ENCODE data around the gene COL26A1.

COL26A1 gene

DNA sequence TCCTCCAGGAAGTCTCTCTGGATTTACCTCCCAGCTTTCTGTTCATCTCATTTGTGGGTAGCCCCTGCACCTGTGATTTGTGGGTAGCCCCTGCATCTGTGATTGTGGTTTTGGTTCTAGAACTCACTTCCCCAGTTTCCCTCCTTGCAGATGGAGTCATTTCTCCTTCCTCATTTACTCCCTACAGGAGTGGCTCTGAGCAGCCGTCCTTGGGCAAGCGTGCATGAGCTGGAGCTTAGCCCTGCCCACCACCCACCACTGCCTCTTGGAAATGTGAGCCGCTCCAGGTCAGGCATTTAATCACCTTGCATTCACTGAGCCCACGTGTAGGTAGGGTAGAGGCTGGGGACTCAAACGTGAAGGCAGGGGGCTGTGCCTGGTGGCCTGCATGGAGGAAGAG, 8.2 kb downstream of the COL26A1 start:
- no peak for DNase-seq

DNA sequence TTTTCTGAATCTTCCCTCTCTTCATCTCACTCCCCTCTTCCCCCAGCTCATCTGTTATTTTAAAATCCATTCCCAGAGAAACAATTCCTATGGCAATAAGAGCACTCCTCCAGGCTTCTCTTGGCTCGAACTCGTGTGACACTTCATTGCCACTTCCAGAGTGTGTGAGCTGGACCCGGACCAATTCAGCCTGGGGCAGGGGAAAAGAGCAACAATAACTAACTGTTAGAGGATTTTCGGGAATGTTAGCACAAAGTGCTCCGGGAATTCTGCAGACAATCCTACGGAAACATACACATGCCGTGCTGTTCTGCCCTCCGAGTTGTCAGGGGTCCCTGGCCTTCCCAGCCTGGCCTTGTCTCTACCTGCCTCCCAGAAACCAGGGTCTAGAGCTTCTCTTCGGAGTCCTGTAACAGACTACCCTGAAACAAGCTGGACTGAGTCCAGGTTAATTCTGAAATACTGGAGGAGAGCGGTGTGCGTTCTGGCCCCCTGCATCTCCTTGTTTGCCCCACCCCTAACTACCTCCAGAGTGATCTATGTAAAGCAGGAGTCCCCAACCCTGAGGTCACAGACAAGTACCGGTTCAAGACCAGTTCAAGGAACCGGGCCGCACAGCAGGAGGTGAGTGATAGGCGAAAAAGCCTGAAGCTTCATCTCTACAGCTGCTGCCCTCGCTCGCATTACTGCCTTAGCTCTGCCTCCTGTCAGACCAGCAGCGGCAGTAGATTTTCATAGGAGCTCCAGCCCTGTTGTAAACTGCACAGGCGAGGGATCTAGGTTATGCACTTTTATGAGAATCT, 11.3 kb downstream of the COL26A1 start:
- peak in 3 of 51 donors; percentile 5 to 13 (median 6) for DNase-seq

DNA sequence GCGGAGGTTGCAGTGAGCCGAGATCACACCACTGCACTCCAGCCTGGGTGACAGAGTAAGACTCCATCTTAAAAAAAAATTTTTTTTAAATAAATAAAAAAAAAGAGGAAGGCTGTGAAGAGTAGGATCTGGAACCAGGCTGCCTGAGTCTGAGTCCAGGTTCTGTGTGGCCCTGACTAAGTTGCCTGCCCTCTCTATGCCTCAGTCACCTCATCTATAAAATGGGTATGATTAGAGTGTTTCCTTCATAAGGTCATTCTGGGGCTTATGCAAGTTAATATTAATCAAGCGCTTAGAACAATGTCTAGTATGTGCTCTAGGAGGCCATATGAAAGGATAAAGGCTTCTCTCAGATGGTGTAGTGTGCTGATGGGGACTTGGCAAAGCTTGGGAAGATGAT, 12.3 kb downstream of the COL26A1 start:
- DNase-seq, result no peak

DNA sequence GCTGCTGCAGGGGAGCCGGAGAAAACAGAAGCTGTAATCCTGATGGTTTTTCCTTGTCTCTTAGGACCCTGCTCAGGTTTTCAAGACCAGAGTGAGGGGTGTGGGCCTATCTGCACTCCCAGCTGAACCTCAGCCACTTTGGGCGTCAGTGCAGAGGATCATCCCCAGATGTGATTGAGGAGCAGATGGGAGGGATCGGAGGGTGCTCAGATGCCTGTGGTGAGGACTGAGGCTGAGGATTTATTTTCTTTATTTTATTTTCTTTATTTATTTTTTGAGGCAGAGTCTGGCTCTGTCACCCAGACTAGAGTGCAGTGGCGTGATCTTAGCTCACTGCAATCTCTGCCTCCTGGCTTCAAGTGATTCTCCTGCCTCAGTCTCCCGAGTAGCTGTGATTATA, 13.9 kb downstream of the COL26A1 start:
- DNase-seq, result no peak

DNA sequence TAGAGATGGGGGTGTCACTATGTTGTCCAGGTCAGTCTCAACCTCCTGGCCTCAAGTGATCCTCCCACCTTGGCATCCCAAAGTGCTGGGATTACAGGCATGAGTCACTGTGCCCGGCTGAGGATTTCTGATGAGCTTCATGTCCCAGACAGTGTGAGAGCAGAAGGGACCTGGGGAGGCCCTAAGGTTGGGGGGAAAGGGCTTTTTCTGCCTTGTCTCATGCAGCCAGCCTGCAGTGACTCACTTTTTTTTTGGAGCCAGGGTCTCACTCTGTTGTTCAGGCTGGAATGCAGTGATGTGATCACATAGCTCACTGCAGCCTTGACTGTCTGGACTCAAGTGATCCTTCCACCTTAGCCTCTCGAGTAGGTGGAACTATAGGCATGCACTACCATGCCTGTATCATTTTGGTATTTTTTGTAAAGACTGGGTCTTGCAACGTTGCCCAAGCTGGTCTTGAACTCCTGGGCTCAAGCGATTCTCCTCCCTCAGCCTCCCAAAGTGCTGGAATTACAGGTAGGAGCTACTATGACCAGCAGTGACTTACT, 14.6 kb downstream of the COL26A1 start:
- no peak for DNase-seq

DNA sequence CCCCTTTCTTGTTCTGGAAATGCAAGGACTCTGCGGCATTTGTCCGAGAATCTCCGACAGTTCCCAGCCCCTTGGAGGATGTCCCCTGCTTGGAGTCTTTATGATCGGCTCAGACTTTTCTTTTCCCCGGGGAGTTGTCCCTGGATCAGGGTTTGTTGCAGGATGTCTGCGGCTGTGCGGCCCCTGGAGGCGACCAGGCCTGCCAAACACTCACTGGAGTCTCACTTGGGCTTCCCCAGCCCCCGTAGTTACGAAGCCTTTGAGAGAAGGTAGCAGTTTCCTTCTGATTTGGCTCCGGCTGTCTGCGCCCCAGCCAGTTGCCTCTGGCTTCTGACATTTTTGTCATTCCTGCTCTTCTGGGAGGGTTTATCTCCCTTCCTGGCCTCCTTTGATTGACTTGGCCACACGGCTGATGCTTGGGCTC, 16.1 kb downstream of the COL26A1 start:
- DNase-seq, result no peak

DNA sequence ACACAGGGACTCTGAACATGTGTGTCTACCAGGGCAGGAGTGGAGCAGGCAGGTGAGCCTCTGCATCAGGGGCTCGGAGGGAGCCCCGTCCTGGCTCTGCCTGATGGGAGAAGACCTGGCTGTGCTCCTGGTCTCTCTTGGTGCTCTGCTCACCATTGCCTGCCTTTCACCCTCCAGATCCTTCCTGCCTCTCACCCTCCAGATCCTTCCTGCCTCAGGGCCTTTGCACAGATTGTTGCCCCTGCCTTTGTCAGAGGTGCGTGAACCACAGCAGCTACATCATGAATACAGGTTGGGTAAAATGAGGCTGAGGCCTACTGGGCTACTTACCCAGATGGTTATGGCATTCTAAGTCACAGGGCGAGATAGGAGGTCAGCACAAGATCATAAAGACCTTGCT, 16.6 kb downstream of the COL26A1 start:
- no peak for DNase-seq

DNA sequence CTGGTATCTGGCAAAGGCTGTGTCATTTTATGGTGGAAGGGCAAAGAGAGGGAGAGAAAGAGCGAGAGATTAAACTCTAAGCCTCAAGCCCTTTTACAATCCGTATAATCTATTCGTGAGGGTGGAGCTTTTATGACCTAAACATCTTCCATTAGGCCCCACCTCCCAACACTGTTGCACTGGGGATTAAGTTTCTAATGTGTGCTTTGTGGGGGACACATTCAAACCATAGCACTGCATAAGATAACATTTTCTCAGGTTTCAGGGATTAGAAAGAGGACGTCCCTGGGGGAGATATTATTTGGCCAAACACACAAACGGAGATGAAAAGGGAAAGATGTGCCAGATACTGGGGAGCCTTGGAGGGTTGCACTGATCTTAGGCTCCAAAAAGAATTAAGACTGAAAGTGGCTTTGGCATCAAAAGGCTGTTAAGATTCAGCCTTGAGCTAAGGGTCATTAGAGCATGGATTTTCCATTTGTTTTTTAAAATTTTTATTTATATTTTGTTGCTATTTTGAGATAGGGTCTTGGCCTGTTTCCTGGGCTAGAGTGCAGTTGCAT, 19.0 kb downstream of the COL26A1 start:
- DNase-seq, result no peak

DNA sequence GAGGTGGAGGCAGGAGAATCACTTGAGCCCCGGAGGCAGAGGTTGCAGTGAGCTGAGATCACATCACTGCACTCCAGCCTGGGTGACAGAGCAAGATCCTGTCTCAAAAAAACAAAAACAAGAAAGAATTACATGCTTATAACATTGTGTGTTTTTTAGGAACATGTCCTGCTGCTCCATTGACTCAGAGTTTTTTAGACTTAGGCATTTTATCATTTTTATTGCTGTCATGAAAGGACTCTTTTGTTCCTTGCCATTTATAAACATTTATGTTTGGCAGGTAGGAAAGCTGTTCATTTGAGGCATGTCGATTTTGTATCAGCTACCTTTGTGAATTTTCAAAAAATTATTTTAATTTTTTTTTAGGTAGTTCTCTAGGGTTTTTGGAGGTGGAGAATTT, 20.3 kb downstream of the COL26A1 start:
- no peak for DNase-seq

DNA sequence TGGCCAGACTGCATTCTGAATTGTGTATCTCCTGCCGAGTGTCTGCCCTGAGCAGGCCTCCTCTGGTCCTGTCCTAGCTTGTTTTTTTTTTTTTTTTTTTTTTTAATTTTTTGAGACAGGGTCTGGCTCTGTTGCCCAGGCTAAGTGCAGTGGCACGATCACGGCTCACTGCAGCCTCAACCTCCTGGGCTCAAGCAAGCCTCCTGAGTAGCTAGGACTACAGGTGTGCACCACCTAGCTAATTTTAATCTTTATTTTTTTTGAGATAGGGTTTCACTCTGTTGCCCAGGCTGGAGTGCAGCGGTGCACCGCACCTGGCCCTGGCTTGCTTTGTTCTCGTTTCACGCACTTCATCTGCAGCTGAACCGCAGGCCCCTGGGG, 23.5 kb downstream of the COL26A1 start:
- DNase-seq, result no peak

DNA sequence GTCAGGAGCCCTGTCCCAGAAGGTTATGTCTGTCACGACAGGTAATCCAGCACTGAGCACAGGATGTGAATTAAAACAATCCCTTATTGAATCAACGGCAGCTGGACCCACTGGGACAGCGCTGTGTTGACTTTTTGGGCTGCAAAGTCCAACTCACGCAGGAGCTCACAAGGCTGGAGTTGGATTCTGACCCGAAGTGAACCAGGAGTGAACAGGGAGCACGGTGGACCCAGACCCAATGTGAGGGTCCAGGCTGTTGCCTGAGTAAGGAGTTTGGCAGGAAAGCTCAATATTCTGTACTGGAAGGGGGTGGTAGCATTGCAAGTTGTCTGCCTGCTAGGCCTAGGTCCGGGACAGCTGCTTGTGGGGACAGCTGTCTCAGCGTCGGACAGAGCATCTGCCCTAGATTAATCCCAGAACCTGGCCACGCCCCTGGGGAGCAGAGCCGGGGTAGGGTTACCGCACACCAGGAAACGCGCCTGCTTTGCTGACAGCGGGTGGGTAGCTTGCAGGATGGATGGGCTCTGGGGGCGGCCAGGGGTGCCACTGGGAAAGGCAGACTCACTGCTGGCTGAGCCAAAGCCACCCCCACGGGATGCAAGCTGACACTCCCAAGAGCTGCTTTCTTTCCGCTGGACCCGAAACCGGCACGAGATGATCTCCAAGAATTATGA, 24.0 kb downstream of the COL26A1 start:
- no peak for DNase-seq

DNA sequence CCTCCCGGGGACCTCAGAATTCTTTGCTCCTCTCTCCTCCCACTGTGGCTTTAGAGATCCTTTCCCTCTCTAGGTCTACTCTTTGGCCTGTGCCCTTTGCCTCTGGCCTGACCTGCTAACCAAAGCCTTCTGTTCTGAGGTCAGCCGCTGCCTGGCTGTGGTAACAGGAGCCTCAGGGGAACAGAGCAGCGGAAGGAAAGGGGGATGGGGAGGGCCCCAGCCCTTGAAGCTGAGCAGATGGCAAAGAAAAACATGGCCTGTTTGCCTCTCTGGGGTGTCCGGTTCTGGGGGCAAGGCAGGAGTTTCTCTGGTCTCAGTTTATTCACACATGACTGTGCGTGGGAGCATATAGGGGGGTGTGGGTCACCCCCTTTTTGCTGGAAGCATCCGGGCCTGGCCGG, 28.2 kb downstream of the COL26A1 start:
- DNase-seq, result no peak

DNA sequence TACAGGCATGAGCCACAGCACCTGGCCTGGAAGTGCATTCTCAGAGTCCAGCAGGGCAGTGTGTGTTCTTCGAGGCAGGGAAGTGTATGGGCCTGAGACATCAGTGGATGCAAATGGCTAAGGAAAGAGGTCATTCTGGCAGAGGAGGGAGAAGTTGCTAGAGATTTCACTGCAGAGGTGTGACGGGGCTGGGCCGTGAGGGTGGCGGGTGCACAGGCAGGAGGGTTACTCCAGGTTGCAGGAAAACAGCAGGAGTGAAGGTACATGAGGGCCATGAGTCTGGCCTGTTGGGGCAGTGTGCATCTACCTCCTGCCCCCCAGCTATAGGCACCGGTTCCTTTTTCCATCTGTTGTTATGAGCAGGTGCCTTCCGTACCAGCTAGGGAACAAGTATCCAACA, 29.3 kb downstream of the COL26A1 start:
- DNase-seq, result no peak

DNA sequence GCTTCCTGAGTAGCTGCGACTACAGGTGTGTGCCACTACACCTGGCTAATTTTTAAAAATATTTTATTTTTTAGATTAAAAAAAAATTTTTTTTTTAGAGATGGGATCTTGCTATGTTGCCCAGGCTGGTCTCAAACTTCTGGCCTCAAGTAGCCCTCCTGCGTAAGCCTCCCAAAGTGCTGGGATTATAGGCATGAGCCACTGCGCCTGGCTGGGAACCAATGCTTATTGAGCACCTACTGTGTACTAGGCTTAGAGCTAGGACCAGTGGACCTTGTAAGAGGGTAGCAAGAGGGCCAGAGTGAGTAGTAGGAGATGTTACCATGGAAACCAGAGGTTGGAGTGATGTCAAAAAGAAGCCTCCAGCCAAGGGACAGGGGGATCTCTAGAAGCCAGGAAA, 31.2 kb downstream of the COL26A1 start:
- no peak for DNase-seq

DNA sequence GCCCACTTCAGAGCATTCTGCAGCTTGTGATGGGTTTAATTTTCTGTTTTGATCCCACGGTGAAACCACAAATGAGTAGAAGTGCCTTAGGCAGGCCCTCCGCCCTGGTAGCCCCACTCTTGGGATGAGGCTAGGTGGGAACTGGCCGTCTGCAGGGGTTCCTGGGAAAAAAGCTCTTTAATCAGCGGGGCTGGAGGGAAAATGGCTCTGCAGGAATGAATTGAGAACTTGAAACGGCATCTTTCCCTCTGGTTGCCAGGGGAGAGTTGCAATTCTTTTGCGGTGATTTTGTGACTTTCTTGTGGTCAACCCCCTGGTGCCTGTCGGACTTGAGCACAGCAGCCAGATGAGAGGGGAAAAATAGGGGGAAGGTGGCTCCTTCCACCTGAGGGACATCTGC, 32.7 kb downstream of the COL26A1 start:
- DNase-seq, result no peak

DNA sequence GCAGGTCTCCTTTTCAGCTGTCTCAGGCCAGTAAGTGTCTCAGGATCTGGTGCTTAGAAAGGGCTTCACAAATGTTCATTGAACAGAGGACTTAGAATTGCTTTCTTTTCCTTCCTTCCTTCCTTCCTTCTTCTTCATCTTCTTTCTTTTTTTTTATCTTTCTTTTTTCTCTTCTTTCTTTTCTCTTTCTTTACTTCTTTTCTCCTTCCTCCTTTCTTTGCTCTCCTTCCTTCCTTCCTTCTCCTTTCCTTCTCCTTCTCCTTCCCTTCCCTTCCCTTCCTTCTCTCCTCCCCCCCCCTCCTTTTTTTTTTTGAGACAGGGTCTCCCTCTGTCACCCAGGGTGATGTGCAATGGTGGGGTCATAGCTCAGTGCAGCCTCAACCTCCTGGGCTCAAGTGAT, 34.6 kb downstream of the COL26A1 start:
- no peak for DNase-seq

DNA sequence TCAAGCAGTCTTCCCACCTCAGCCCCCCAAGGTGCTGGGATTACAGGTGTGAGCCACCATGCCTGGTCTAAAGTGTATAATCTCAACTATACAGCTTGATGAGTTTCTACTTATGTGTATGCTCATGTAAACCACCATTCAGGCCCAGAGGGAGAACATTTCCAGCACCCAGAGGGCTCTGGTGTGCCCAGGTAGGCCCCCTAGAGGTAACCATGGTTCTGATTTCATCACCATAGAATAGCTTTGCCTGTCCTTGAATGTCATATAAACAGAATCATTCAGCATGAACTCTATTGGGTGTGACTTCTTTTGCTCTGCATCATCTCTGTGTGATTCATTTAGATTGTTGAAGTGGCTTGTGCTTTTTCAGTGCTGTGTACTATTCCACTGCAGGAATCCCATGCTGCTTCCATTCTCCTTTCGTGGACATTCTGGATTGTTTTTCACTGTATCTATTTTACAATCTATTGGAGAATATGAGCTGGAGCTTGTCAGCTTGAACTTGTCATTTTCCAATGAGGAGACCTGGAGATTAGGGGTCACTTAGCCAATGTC, 35.2 kb downstream of the COL26A1 start:
- DNase-seq, result no peak

DNA sequence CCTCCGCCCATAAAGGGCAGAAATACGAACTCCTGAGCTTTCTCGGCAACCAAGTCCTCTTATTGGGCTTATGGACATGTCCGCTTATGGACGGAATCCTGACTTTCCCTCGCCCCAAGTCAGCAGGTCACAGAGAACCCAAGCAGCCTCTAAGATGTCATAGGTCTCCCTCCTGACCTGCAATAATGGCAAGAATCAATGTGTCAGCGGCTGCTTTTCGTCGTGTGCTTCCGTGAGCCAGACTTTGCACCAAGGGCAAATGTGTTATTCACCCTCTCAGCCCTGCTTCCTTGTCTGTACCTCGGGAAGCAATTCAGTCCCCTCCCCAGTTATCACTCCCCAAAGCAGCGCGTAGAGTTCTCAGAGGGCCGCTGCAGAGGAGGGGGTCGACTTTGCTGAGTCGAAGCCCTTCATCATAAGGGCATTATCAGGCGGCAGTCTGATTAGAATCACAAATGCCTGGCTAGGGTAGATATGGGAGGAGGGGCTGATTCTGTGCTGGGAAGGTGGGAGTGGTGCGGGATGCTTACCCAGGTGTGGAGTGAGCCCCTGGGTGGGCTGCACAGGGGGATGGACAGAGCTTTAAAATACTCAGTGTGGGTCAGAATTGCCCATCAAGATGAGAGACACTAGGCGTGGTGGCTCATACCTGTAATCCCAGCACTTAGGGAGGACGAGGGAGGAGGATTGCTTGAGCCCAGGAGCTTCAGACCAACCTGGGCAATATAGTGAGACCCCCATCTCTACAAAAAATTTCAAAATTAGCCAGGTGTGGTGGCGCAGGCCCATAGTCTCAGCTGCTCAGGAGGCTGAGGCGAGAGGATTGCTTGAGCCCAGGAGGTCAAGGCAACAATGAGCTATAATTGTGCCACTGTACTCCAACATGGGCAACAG, 36.0 kb downstream of the COL26A1 start:
- no peak for DNase-seq

DNA sequence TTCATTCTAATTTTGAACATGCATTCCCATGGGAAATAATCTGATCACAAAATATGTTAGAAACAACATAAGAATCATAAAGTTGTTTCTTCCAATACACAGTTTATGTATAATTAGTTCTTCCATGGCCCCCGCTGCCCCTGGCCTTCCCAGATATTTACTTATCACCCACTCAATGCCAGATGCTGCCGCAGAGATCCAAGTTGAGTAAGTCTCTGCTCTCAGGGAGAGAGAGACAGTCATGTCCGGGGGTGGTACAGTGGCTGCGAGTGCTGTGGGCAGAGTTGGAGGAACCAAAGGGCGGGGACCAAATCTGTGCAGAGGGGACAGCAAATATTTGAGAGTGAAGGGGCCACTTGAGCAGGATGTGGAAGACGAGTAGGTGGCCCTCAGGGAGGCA, 37.1 kb downstream of the COL26A1 start:
- peak in 1 of 51 donors; percentile 18 for DNase-seq

DNA sequence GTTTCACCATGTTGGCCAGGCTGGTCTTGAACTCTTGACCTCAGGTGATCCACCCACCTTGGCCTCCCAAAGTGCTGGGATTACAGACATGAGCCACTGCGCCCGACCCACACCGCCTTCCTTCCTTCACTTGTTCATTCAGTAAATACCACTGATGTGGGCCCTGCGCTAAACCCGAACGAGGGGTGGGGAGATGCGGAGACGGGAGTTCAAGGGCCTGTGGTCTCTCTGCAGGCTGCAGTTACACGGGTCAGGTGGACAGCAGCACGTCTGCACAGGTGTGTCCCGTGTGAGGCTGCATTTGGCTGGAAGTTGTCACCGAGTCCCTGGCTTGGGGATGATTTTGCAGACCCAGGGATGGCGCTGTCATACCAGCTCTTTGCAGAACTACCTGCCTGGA, 38.1 kb downstream of the COL26A1 start:
- DNase-seq, result no peak

DNA sequence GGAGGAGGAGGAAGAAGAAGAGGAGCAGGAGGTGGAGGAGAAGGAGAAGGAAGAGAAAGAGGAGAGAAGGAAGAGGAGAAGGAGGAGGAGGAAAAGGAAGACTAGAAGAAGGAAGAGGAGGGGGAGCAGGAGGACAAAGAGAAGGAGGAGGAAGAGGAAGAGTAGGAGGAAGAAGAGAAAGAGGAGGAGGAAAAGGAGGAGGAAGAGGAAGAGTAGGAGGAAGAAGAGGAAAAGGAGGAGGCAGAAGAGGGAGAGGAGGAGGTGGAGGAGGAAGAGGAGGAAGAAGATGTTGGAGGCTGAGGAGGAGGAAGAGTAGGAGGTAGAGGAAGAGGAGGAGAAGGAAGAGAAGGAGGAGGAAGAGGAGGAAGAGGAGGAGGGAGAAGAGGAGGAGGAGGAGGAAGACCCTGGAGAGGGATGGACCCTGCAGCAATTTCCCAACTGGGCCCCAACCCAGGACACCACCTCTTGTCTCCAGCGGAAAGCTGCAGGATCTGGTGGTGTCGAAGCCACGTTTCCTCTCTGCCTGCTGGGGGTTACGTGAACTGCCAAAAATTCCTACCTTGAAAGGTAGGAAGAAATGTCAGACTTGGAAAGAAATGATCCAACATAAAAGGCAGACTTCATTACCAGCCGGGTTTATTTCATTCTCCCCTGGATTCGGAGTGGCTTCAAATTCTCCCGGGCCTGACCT, 38.9 kb downstream of the COL26A1 start:
- no peak for DNase-seq

Data from hypothalamus (tissue), 51 donors.